IMR-90 (cell line): ENCODE measurements around the gene PLCB3. TPM values are rescaled to one million over a fixed set of nuclear protein-coding genes. Genes with fewer than 3 reads are reported as not detected.

Experiments used
- ATAC-seq: fragments of 200-7000 bp; cut with Tn5 transposase; 2 replicates; pipeline ENCODE4 v1.9.1; 2020; ENCODE audit warnings: low read depth, mild to moderate bottlenecking, moderate library complexity
- BruUV-seq: library from RNA; stranded (reverse); fragments of 400-500 nt; replicated peaks from 2 replicates; lab custom pipeline; 2021; lab: Mats Ljungman, UMichigan
- CTCF ChIA-PET: fragments of 300-600 bp; formaldehyde crosslinking; extraction: SDS; loops from one replicate; lab custom pipeline; 2021; ENCODE audit warnings: antibody characterized with exemption; lab: Yijun Ruan, JAX
- POLR2A ChIA-PET: fragments of 300-600 bp; sonication (Branson Sonifier 250); formaldehyde crosslinking; loops from one replicate; lab custom pipeline; 2022; ENCODE audit warnings: antibody characterized with exemption; ENCODE audit not compliant: unreplicated experiment; lab: Charles Lee
- DNase-seq: peaks from one replicate; pipeline ENCODE4 v3.0.0; 2013
- H2AFZ ChIP-seq: replicated peaks from 2 replicates; pipeline ENCODE3; 2013; ENCODE audit warnings: low read length, mild to moderate bottlenecking; ENCODE audit not compliant: poor library complexity
- H2AK5ac ChIP-seq: 2 replicates; pipeline ENCODE4 v1.6.1; 2013; ENCODE audit warnings: low read depth, low read length, inconsistent platforms
- H2AK9ac ChIP-seq: replicated peaks from 2 replicates; pipeline ENCODE3; 2013; ENCODE audit warnings: mild to moderate bottlenecking, low read depth, low read length, moderate library complexity; ENCODE audit not compliant: poor library complexity
- H2BK120ac ChIP-seq: 2 replicates; pipeline ENCODE4 v1.6.1; 2013; ENCODE audit warnings: low read depth, low read length, inconsistent platforms
- H2BK15ac ChIP-seq: 3 replicates; pipeline ENCODE4 v1.6.1; 2013; ENCODE audit warnings: low read depth, low read length, inconsistent platforms
- H2BK20ac ChIP-seq: 2 replicates; pipeline ENCODE4 v1.6.1; 2013; ENCODE audit warnings: low read depth, mild to moderate bottlenecking, inconsistent platforms, low read length, moderate library complexity
- H2BK5ac ChIP-seq: 2 replicates; pipeline ENCODE4 v1.6.1; 2013; ENCODE audit warnings: mild to moderate bottlenecking, low read depth, low read length, inconsistent platforms; ENCODE audit not compliant: poor library complexity, severe bottlenecking
- H3K14ac ChIP-seq: replicated peaks from 2 replicates; pipeline ENCODE4 v1.6.1; 2013; ENCODE audit warnings: low read depth, low read length, inconsistent platforms
- H3K18ac ChIP-seq: 2 replicates; pipeline ENCODE4 v1.6.1; 2013; ENCODE audit warnings: low read depth, low read length, control low read depth
- H3K23ac ChIP-seq: 2 replicates; pipeline ENCODE4 v1.6.1; 2013; ENCODE audit warnings: low read depth, low read length, inconsistent platforms
- H3K27ac ChIP-seq: 2 replicates; pipeline ENCODE4 v1.5.1; 2013; ENCODE audit warnings: mild to moderate bottlenecking, control low read depth, low read length; ENCODE audit not compliant: insufficient read depth
- H3K27me3 ChIP-seq: 2 replicates; pipeline ENCODE4 v1.6.1; 2013; ENCODE audit warnings: low read length; ENCODE audit not compliant: control insufficient read depth, insufficient read depth
- H3K36me3 ChIP-seq: 2 replicates; pipeline ENCODE4 v1.6.1; 2013; ENCODE audit warnings: low read length, mixed read lengths; ENCODE audit not compliant: control insufficient read depth, insufficient read depth
- H3K4ac ChIP-seq: 2 replicates; pipeline ENCODE4 v1.6.1; 2013; ENCODE audit warnings: low read depth, low read length, inconsistent platforms
- H3K4me1 ChIP-seq: 2 replicates; pipeline ENCODE4 v1.6.1; 2013; ENCODE audit warnings: low read length, mixed read lengths; ENCODE audit not compliant: control insufficient read depth, insufficient read depth
- H3K4me2 ChIP-seq: 2 replicates; pipeline ENCODE4 v1.6.1; 2013; ENCODE audit warnings: low read depth, mild to moderate bottlenecking, control low read depth, low read length, moderate library complexity
- H3K4me3 ChIP-seq: 2 replicates; pipeline ENCODE4 v1.5.1; 2013; ENCODE audit warnings: low read depth, mild to moderate bottlenecking, control low read depth, low read length, moderate library complexity; ENCODE audit not compliant: insufficient read depth
- H3K56ac ChIP-seq: 2 replicates; pipeline ENCODE4 v1.6.1; 2013; ENCODE audit warnings: low read length, inconsistent platforms; ENCODE audit not compliant: insufficient read depth; ENCODE audit errors: extremely low read depth
- H3K79me1 ChIP-seq, 2 experiments: 2 replicates each; pipeline ENCODE4 v1.6.1; 2013; ENCODE audit warnings: low read length in 2 of 2, inconsistent platforms in 1 of 2, low read depth in 1 of 2
- H3K9ac ChIP-seq: 2 replicates; pipeline ENCODE4 v1.6.1; 2013; ENCODE audit warnings: low read depth, low read length, control low read depth
- H3K9me1 ChIP-seq: 2 replicates; pipeline ENCODE4 v1.6.1; 2013; ENCODE audit warnings: low read length, inconsistent platforms; ENCODE audit not compliant: insufficient read depth
- H3K9me3 ChIP-seq: 2 replicates; pipeline ENCODE4 v1.6.1; 2013; ENCODE audit warnings: low read length; ENCODE audit not compliant: control insufficient read depth, insufficient read depth
- H4K20me1 ChIP-seq: 2 replicates; pipeline ENCODE4 v1.6.1; 2013; ENCODE audit warnings: low read length, inconsistent platforms; ENCODE audit not compliant: insufficient read depth
- H4K5ac ChIP-seq: 2 replicates; pipeline ENCODE4 v1.6.1; 2013; ENCODE audit warnings: mild to moderate bottlenecking, low read depth, low read length, control low read depth
- H4K8ac ChIP-seq, 2 experiments: 2 replicates each; pipeline ENCODE4 v1.6.1; 2013; ENCODE audit warnings: low read depth in 2 of 2, low read length in 2 of 2, control low read depth in 1 of 2, inconsistent platforms in 1 of 2
- H4K91ac ChIP-seq: 2 replicates; pipeline ENCODE4 v1.6.1; 2013; ENCODE audit warnings: low read depth, low read length, inconsistent platforms; ENCODE audit not compliant: insufficient read depth
- BHLHE40 ChIP-seq: fragments of 150-350 bp; IDR thresholded peaks from 2 replicates; pipeline ENCODE4 v1.6.1; 2016; ENCODE audit warnings: mild to moderate bottlenecking, low read depth, low read length
- MAFK ChIP-seq: IDR thresholded peaks from 2 replicates; pipeline ENCODE4 v1.6.1; 2012; ENCODE audit warnings: low read depth, low read length, improper control_type of control experiment
- MXI1 ChIP-seq: IDR thresholded peaks from 2 replicates; pipeline ENCODE4 v1.6.1; 2012; ENCODE audit warnings: low read depth, mild to moderate bottlenecking, low read length, moderate library complexity, borderline replicate concordance
- NFE2L2 ChIP-seq: fragments of 150-350 bp; IDR thresholded peaks from 2 replicates; pipeline ENCODE4 v1.6.1; 2016; ENCODE audit warnings: low read depth, mild to moderate bottlenecking, low read length
- WGBS, 2 experiments: methylation state at CpG; one replicate each; pipeline versions ENCODE4 v1.1.5 to v1.1.7; 2013; ENCODE audit warnings: missing lambda C conversion rate in 2 of 2; ENCODE audit not compliant: insufficient read length in 1 of 2; ENCODE audit errors: extremely low coverage in 2 of 2; 5-methylcytosine and 5-hydroxymethylcytosine counted together
- dilution Hi-C: fragments of 300-500 bp; cut with HindIII; formaldehyde crosslinking; loops from one replicate; pipeline ENCODE4 v1.14.3; 2018; ENCODE audit warnings: low sequenced_read_pairs; ENCODE audit not compliant: unreplicated experiment
- in situ Hi-C: fragments of 300-500 bp; cut with MboI; formaldehyde crosslinking; loops from 3 replicates; pipeline ENCODE4 v1.14.3; 2019; ENCODE audit warnings: low sequenced_read_pairs, inconsistent platforms, mixed read lengths
- intact Hi-C: fragments of 100-400 bp; cut with micrococcal nuclease; formaldehyde crosslinking; loops from 2 replicates; pipeline ENCODE4 v1.10.0; 2022
- polyA plus RNA-seq, 3 experiments: library from polyadenylated mRNA; depleted of rRNA; stranded (reverse); fragments of >200 nt; gene quantifications; 2 replicates each; pipeline ENCODE4 v1.2.3, GENCODE V29; 2012; ENCODE audit warnings: low replicate concordance in 1 of 3
- total RNA-seq: library from RNA; depleted of rRNA; stranded (reverse); fragments of >200 nt; gene quantifications from 2 replicates; pipeline ENCODE4 v1.2.3, GENCODE V29; 2012

PLCB3 gene
- total and polyA plus RNA-seq, 2 of the 4 experiments (the other 2 are of a cell fraction): 23.9 to 24.9 TPM

DNA sequence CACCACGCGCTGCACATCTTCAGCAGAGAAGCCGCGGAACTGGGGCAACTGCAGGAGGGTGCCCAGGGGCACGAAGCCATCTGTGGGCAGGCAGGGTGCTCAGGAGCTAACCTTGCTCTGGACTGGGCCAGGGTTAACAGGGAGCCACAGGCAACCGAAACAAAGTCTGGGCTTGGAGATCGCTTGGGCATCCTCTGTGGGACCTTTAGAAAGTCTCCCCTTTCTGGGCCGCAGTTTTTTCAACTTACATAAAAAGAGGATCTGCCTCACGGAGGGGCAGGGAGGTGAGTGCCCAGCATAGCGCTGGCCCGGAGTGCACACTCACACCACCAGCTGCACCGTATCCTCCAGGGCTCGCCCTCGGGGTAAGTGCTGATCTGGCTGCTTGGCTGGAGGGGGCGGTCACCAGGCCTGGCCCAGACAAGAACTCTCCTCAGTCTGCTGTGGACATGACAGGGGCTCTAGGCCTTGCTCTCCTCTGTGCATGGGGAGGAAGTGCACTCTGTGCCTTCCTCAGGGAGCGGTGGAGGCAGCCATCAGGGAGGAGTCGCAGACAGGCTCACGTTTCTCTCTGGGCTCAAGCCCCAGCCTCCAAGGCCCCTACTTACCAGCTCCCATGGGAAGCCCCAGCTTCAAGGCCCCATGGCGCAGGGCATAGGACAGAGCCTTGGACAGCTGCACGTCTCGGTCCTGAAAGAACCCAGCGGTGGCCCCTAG lies 26.3 kb upstream of the PLCB3 start:
- H3K14ac ChIP-seq: peak overlapping the region; percentile 95
- peak overlapping the region; percentile 94 for H2AK5ac ChIP-seq
- peak overlapping the region; percentile 95 for H3K4ac ChIP-seq
- in situ Hi-C loops (no loop called here), intact Hi-C loops (no loop called here), dilution Hi-C loops (no loop called here)
- peak overlapping the region; percentile 100 for H2AK9ac ChIP-seq
- TF ChIP-seq NFE2L2 (no peak), MAFK (no peak), BHLHE40 (no peak), MXI1 (no peak)
- no peak overlapping the region for H3K56ac ChIP-seq
- peak overlapping the region; percentile 99 for H2AFZ ChIP-seq
- peak overlapping the region; percentile 90 for H2BK5ac ChIP-seq
- H3K36me3 ChIP-seq: peaks cover 5% of the 10 kb centered on the region
- peak overlapping the region; percentile 86 to 99; a peak in 2 of 4 replicates for H4K8ac ChIP-seq
- no peak overlapping the region for H4K5ac ChIP-seq
- H4K91ac ChIP-seq: peak overlapping the region; percentile 92; the same call in 1 of the 2 replicates
- ATAC-seq: no peak
- ChIA-PET CTCF (no interaction called here), POLR2A (no interaction called here)
- H4K20me1 ChIP-seq: no peaks in the 10 kb centered on the region; the same call in 1 of the 2 replicates
- 86% methylated on average over 9 of the region's 22 CpGs; no CpG with 5 or more reads in 1 of the 2 experiments for WGBS, 2 experiments
- H3K9me3 ChIP-seq: no peaks in the 10 kb centered on the region
- peak overlapping the region; percentile 92 for H3K23ac ChIP-seq
- no peak overlapping the region for H2BK15ac ChIP-seq
- H3K4me1 ChIP-seq: peaks cover 20% of the 10 kb centered on the region
- no peak overlapping the region for H3K18ac ChIP-seq
- peak overlapping the region; percentile 93 for H3K9ac ChIP-seq
- H3K4me3 ChIP-seq: peak overlapping the region; percentile 95
- H3K27ac ChIP-seq: peak overlapping the region; percentile 85; the same call in 1 of the 2 replicates
- no peaks in the 10 kb centered on the region for H3K27me3 ChIP-seq
- peaks cover 22 to 54% of the 10 kb centered on the region in 2 experiments; a peak in 3 of 4 replicates for H3K79me1 ChIP-seq
- H2BK20ac ChIP-seq: no peak overlapping the region
- no peak overlapping the region for H2BK120ac ChIP-seq
- peaks cover 19% of the 10 kb centered on the region for H3K9me1 ChIP-seq
- no TSS peak for BruUV-seq
- peak overlapping the region; percentile 95 for H3K4me2 ChIP-seq
- no peak for DNase-seq
